ENCODE results near the gene FBXO24. TPM values are rescaled to one million over a fixed set of nuclear protein-coding genes. Genes with fewer than 3 reads are reported as not detected.

FBXO24 gene
- total and polyA plus RNA-seq, 9 of the 15 experiments (the other 6 are each of a cell fraction or from before 2014, with no cell fraction given): 0.17 to 0.95 (median 0.50) TPM

DNA sequence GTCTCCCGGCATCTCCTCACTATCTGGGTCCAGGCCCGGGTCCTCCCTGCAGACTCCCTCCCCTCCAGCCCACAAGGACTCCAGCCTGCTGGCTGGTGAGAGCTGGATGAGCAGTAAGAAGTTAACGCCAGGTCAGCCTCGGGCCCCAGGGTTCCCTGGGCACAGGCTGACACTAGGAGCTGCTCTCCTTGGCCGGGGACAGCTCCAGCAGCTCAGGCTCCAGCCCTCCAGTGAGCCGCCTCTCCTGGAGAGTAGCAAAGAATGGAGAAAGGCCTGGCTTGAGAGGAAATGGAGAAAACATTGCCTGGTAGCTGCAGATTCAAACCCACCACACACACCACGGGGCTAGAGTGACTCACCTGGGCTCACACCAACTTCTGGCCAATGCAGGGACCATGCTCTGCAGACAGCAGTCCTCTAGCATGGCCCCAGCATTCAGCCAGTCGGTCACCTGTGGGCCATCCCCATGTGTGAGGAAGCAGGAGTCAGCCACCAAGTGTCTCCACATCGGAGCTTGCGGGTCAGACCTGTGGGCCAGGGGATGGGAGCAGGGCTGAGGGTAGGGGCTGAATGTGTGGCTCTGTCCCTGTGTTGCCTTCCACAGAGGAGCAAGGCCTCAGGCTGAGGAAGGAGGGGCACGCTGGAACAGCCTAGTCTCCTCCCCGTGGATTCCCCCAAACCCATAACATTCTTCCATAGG is 18.9 kb upstream of the FBXO24 start:
- CTCF ChIA-PET (ENCODE audit: low intra/inter-chr PET ratio): no interaction called here
- Histone ChIP-seq H3K9ac (ENCODE audit: insufficient read depth in 1 of 2, low read depth in 2 of 2, low read length in 2 of 2) (peak overlapping the region in 1 of 2 experiments; percentile 60; a peak in 2 of 4 replicates), H3K4me1 (replicated peaks in 1 of 2; ENCODE audit: control insufficient read depth in 2 of 2, insufficient read depth in 2 of 2, low read length in 2 of 2) (peaks cover 6 to 68% of the 10 kb centered on the region in 2 experiments; a peak in 4 of 5 replicates), H3K27me3 (ENCODE audit: control insufficient read depth in 2 of 2, insufficient read depth in 2 of 2, low read length in 2 of 2) (no peaks in the 10 kb centered on the region), H3K4me2 (ENCODE audit: insufficient read depth, low read length) (no peak overlapping the region), H3K9me1 (ENCODE audit: control insufficient read depth, insufficient read depth, low read length) (peaks cover 8% of the 10 kb centered on the region), H3K79me2 (ENCODE audit: control insufficient read depth, insufficient read depth, low read length) (no peaks in the 10 kb centered on the region), H3K4me3 (no peak overlapping the region), H3K9me3 (replicated peaks; ENCODE audit: control insufficient read depth, insufficient read depth, low read depth, low read length) (no peaks in the 10 kb centered on the region), H3K36me3 (ENCODE audit: control insufficient read depth, insufficient read depth, low read length) (peaks cover 8% of the 10 kb centered on the region; the same call in 1 of the 3 replicates), H4K20me1 (replicated peaks; ENCODE audit: control insufficient read depth, insufficient read depth, low read length) (no peaks in the 10 kb centered on the region), H3K27ac (ENCODE audit: extremely low read depth, low read depth, low read length) (no peak overlapping the region), H2AFZ (ENCODE audit: low read depth, low read length) (no peak overlapping the region)
- FAIRE-seq: no peak
- in situ Hi-C loops (cut with MboI): loop anchor here (25.0 kb wide), 1 partner anchor 105 kb away; the partner anchor contains the start of gene SPACDR
- peak; percentile 2 for ATAC-seq
- POLR2A ChIA-PET: interaction anchor here (0.6 to 1.8 kb wide), 6 partner anchors 11 to 1404 kb away, joined by 3 to 5 read pairs (median 3); partner anchors contain the start of gene FBXO24
- TF ChIP-seq MAFK (IDR thresholded peaks at IDR 0.05; ENCODE audit: low read length) (no peak), SMARCC2 (IDR thresholded peaks at IDR 0.05; ENCODE audit: low read depth) (no peak), ATF1 (CRISPR knock-in tag; IDR thresholded peaks at IDR 0.05) (no peak), ATF1 (tag; IDR thresholded peaks at IDR 0.05) (no peak), POLR2A (conservative IDR thresholded peaks at IDR 0.05) (0 out of 2 replicates have a peak, but pooled peaks have one; percentile 11), ZNF766 (CRISPR knock-in tag; conservative IDR thresholded peaks at IDR 0.05) (no peak), CBFB (CRISPR knock-in tag; IDR thresholded peaks at IDR 0.05) (0 out of 2 replicates have a peak, but pooled peaks have one; percentile 40), CREB1 (IDR thresholded peaks at IDR 0.05) (no peak), CREB1 (CRISPR knock-in tag; IDR thresholded peaks at IDR 0.05) (no peak), TAF1 (IDR thresholded peaks at IDR 0.05; ENCODE audit: control insufficient read depth, extremely low read depth, insufficient read depth, low read length, severe bottlenecking) (no peak), POLR2G (IDR thresholded peaks at IDR 0.05; ENCODE audit: low read depth, low read length) (peak; percentile 62), RB1 (IDR thresholded peaks at IDR 0.05; ENCODE audit: low read depth) (no peak)
- TF ChIP-seq, protein P1, sequence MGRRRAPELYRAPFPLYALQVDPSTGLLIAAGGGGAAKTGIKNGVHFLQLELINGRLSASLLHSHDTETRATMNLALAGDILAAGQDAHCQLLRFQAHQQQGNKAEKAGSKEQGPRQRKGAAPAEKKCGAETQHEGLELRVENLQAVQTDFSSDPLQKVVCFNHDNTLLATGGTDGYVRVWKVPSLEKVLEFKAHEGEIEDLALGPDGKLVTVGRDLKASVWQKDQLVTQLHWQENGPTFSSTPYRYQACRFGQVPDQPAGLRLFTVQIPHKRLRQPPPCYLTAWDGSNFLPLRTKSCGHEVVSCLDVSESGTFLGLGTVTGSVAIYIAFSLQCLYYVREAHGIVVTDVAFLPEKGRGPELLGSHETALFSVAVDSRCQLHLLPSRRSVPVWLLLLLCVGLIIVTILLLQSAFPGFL (CRISPR knock-in tag; IDR thresholded peaks at IDR 0.05): no peak
- TF ChIP-seq, protein P2, sequence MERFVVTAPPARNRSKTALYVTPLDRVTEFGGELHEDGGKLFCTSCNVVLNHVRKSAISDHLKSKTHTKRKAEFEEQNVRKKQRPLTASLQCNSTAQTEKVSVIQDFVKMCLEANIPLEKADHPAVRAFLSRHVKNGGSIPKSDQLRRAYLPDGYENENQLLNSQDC (CRISPR knock-in tag; IDR thresholded peaks at IDR 0.05): no peak
- TF ChIP-seq, protein P3, sequence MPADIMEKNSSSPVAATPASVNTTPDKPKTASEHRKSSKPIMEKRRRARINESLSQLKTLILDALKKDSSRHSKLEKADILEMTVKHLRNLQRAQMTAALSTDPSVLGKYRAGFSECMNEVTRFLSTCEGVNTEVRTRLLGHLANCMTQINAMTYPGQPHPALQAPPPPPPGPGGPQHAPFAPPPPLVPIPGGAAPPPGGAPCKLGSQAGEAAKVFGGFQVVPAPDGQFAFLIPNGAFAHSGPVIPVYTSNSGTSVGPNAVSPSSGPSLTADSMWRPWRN (IDR thresholded peaks at IDR 0.05; ENCODE audit: low read depth): no peak
- TF ChIP-seq, protein P4, sequence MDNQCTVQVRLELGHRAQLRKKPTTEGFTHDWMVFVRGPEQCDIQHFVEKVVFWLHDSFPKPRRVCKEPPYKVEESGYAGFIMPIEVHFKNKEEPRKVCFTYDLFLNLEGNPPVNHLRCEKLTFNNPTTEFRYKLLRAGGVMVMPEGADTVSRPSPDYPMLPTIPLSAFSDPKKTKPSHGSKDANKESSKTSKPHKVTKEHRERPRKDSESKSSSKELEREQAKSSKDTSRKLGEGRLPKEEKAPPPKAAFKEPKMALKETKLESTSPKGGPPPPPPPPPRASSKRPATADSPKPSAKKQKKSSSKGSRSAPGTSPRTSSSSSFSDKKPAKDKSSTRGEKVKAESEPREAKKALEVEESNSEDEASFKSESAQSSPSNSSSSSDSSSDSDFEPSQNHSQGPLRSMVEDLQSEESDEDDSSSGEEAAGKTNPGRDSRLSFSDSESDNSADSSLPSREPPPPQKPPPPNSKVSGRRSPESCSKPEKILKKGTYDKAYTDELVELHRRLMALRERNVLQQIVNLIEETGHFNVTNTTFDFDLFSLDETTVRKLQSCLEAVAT (IDR thresholded peaks at IDR 0.05): no peak
- 64% methylated on average over 12 of the region's 12 CpGs for WGBS (ENCODE audit: insufficient coverage, low coverage, missing lambda C conversion rate)
- DNase-seq (ENCODE audit: extremely low read depth in 1 of 4, low spot score in 3 of 4): no peak
- intact Hi-C loops (cut with micrococcal nuclease): no loop called here
- no TSS peak for BruUV-seq (replicated peaks)
